Osteocyte (in vitro differentiated cells): ENCODE measurements around the gene MGAT5. TPM values are rescaled to one million over a fixed set of nuclear protein-coding genes. Genes with fewer than 3 reads are reported as not detected.

ENCODE experiments used
- DNase-seq: peaks from one replicate; pipeline ENCODE4 v3.0.0; 2021; ENCODE audit warnings: mixed read lengths; ENCODE audit not compliant: unreplicated experiment; ENCODE audit errors: extremely low spot score
- H3K27ac Mint-ChIP-seq: one replicate; pipeline ENCODE4 v1.8.0; 2021; ENCODE audit warnings: mild to moderate bottlenecking, mixed read lengths; ENCODE audit not compliant: unreplicated experiment
- H3K27me3 Mint-ChIP-seq: one replicate; pipeline ENCODE4 v1.8.0; 2021; ENCODE audit warnings: mixed read lengths; ENCODE audit not compliant: unreplicated experiment
- H3K36me3 Mint-ChIP-seq: one replicate; pipeline ENCODE4 v1.8.0; 2021; ENCODE audit warnings: mixed read lengths; ENCODE audit not compliant: unreplicated experiment
- H3K4me1 Mint-ChIP-seq: one replicate; pipeline ENCODE4 v1.8.0; 2021; ENCODE audit warnings: mixed read lengths; ENCODE audit not compliant: unreplicated experiment
- H3K4me3 Mint-ChIP-seq: one replicate; pipeline ENCODE4 v1.8.0; 2021; ENCODE audit warnings: mild to moderate bottlenecking, moderate library complexity, mixed read lengths; ENCODE audit not compliant: unreplicated experiment
- H3K9me3 Mint-ChIP-seq: one replicate; pipeline ENCODE4 v1.8.0; 2021; ENCODE audit warnings: mixed read lengths; ENCODE audit not compliant: unreplicated experiment
- total RNA-seq: library from RNA; stranded (reverse); gene quantifications from 2 replicates; pipeline ENCODE4 v1.2.1, GENCODE V29; 2021
- TF ChIP-seq, protein P1 (sequence below): fragments of 200-600 bp; sonication (generic); IDR thresholded peaks from 2 replicates; pipeline ENCODE4 v1.5.0; 2021; ENCODE audit warnings: antibody characterized with exemption, mild to moderate bottlenecking, moderate library complexity

Gene MGAT5
- total RNA-seq, 1 donor from 2014 or later, result 22.6 TPM

DNA sequence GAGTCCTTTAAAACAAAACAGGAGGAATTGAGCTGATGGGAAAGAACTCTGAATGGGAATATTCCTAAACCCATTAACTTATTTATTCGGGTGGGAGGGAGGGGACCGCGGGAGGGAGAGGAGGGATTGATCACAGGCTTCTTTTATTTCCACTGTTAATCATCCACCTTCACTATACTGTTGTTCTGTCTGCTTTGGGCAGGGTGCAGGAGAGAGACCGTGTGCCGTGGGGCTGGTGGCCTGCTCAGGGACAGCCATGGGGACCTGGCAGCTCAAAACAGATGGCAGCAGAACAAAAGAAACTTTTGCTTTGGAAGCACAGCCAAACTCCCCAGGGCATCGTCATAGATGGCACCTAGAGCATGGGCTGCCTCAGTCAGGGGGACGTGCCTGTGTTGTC, 195.3 kb downstream of the MGAT5 start:
- Mint-ChIP-seq H3K27ac (no peak overlapping the region), H3K4me1 (peaks cover 14% of the 10 kb centered on the region), H3K36me3 (peaks cover 2% of the 10 kb centered on the region), H3K9me3 (no peaks in the 10 kb centered on the region), H3K4me3 (no peak overlapping the region), H3K27me3 (no peaks in the 10 kb centered on the region)
- DNase-seq, result no peak
- TF ChIP-seq, protein P1, sequence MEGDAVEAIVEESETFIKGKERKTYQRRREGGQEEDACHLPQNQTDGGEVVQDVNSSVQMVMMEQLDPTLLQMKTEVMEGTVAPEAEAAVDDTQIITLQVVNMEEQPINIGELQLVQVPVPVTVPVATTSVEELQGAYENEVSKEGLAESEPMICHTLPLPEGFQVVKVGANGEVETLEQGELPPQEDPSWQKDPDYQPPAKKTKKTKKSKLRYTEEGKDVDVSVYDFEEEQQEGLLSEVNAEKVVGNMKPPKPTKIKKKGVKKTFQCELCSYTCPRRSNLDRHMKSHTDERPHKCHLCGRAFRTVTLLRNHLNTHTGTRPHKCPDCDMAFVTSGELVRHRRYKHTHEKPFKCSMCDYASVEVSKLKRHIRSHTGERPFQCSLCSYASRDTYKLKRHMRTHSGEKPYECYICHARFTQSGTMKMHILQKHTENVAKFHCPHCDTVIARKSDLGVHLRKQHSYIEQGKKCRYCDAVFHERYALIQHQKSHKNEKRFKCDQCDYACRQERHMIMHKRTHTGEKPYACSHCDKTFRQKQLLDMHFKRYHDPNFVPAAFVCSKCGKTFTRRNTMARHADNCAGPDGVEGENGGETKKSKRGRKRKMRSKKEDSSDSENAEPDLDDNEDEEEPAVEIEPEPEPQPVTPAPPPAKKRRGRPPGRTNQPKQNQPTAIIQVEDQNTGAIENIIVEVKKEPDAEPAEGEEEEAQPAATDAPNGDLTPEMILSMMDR, result no peak

DNA sequence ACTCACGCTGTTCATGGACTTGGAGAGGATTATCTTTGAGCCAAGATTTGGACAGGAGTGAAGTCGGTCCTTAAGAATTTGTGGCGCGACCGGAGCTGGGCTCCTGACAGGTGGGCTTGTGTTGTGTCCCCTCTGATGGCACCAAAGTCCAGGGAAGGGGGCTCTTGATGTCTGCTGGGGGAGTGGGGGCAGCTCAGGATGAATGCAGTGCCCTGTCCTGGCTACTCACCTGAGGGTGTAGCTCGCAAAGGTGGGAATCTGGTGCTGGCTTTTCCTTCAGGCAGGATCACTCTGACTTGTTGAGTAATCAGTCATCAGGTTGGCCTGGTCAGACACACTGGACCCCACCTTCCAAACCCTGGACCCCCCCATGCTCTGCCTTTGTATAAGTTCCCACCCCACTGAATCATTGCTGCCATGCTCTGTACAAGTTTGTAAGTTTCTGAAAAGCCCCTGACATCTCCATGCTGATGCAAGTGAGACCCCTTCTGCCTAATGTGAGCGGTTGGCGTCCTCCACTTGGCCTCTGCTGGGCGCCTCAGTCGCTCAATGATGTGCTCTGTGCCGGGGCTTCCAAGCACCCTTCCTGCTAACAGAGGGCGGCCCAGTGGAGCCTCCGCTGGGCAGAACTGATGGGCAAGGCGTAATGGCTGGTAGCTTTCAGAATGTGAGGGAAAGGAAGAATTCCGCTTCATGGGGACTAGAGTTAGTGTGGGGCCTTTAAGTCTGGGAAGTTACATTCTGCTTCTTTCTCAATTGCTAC, 196.1 kb downstream of the MGAT5 start:
- no peak for DNase-seq
- Mint-ChIP-seq H3K27ac (no peak overlapping the region), H3K27me3 (no peaks in the 10 kb centered on the region), H3K9me3 (no peaks in the 10 kb centered on the region), H3K36me3 (peaks cover 2% of the 10 kb centered on the region), H3K4me3 (no peak overlapping the region), H3K4me1 (peaks cover 14% of the 10 kb centered on the region)
- TF ChIP-seq, protein P1, result no peak

DNA sequence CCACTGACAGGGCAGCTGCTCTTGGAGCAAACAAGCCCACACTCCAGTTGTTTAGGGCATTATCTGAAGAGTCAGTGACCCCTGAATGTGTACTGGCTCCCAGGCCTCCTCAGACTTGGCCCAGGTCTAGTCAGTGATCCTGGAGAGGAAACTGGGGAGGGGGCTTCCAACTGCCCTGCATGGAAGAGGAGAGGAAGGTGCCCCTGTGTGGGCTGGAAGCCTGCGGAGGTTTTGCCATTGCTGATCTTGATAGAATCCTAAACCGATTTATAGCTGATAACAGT, 197.4 kb downstream of the MGAT5 start:
- no peaks in the 10 kb centered on the region for H3K9me3 Mint-ChIP-seq
- H3K27ac Mint-ChIP-seq, result no peak overlapping the region
- TF ChIP-seq, protein P1, result no peak
- H3K4me1 Mint-ChIP-seq, result peaks cover 5% of the 10 kb centered on the region
- no peak overlapping the region for H3K4me3 Mint-ChIP-seq
- no peaks in the 10 kb centered on the region for H3K27me3 Mint-ChIP-seq
- H3K36me3 Mint-ChIP-seq, result peaks cover 2% of the 10 kb centered on the region
- no peak for DNase-seq

DNA sequence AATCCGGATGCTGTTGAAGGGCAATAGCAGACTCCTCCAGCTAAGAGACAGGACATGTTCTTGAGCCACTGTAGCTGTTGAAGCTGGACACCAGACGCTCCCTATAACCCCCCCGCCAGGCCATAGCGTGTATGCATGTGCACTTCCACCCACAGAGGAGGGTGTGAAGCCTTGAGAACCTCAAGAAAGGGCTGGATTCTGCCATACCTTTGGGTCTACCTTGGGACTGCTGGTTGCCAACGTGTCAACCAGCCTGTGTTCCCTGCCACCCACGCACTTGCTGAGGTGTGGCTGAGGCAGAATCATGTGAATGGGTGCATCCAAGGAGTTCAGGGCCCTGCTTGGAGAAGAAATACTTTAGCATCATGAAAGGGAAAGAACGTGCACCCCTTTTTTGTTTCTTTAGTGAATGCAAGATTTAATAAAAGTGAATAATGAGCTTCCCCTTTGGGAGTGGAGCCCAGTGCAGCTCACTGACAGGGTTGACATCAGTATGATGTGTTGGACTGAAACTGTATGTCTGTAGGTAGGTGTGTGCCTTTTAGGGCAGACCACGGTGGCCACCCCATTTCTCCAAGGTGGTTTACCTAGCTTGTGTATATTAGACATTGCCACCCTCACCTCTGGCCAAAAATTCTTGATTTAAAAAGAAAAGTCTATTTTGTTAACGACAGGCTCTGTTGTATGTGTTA, 198.3 kb downstream of the MGAT5 start:
- TF ChIP-seq, protein P1, result no peak
- H3K27me3 Mint-ChIP-seq, result no peaks in the 10 kb centered on the region
- H3K9me3 Mint-ChIP-seq, result no peaks in the 10 kb centered on the region
- no peaks in the 10 kb centered on the region for H3K36me3 Mint-ChIP-seq
- H3K4me1 Mint-ChIP-seq, result no peaks in the 10 kb centered on the region
- no peak for DNase-seq
- H3K27ac Mint-ChIP-seq, result no peak overlapping the region
- H3K4me3 Mint-ChIP-seq, result no peak overlapping the region

DNA sequence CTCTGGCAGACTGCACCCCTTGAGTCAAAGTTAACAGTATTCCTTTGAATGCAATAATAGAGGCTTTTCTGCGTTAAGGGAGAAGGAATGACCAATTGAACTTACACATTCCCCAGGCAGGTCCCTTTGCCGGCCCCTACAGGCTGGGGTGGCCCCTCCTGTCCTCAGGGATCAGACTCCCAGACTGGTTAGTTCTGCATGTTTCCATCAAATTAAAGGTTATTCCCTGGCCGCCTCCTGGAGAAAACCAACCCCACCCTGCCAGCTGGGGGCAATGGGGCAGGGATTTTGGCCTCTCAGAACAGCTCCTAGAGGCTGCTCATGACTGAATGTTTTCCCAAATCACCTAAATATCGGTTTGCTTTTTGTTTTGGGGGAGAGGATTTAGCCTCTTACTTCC, 199.6 kb downstream of the MGAT5 start:
- H3K27ac Mint-ChIP-seq, result no peak overlapping the region
- no peaks in the 10 kb centered on the region for H3K27me3 Mint-ChIP-seq
- TF ChIP-seq, protein P1, result no peak
- H3K9me3 Mint-ChIP-seq, result no peaks in the 10 kb centered on the region
- no peaks in the 10 kb centered on the region for H3K36me3 Mint-ChIP-seq
- no peak overlapping the region for H3K4me3 Mint-ChIP-seq
- H3K4me1 Mint-ChIP-seq, result no peaks in the 10 kb centered on the region
- no peak for DNase-seq
